GM19467 (cell line): Measurements from ENCODE around the gene TRIM42.

Source experiments
- ATAC-seq: cut with Tn5 transposase; IDR thresholded peaks from one replicate; pipeline ENCODE4 v1.9.1; 2021; ENCODE audit warnings: mild to moderate bottlenecking, moderate library complexity; ENCODE audit not compliant: unreplicated experiment

Gene TRIM42

GRCh38 chr3:140709751-140710150 is 31.9 kb downstream of the TRIM42 start:
- no peak for ATAC-seq

GRCh38 chr3:140710711-140711389 is 33.0 kb downstream of the TRIM42 start:
- no peak for ATAC-seq

DNA sequence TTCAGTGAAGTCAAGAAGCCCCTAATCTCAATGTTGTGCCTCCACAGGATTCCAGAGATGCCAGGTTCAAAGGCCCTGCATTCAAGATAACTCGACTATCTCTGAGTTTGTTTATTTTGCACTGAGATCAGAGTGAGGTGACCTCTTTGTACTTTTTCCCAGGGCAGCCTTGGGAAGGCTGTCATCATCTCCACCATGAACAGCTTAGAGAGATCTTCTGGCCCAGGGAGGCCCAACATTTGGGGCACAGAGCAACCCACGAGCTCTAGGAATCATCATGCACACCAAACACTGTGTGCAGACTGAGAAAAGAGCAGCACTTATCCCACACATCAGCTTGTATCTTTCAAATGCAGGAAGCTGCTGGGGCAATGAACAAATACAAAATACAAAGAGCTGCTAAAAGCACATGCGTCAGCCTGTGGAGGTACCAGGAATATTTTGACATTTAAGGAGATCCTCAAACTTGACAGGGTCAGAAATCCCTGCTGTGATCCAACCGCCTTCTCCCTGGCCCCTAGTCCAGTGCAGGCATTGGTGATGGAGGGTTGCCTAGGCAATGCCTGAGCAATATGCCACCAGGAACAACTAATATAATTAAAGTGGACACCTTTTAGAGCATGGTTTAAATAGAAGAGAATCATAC is 33.6 kb downstream of the TRIM42 start:
- ATAC-seq, result no peak

GRCh38 chr3:140712301-140712700 is 34.4 kb downstream of the TRIM42 start:
- no peak for ATAC-seq

GRCh38 chr3:140715035-140715434 is 37.2 kb downstream of the TRIM42 start:
- ATAC-seq, result no peak

GRCh38 chr3:140717921-140718320 is 40.1 kb downstream of the TRIM42 start:
- no peak for ATAC-seq

DNA sequence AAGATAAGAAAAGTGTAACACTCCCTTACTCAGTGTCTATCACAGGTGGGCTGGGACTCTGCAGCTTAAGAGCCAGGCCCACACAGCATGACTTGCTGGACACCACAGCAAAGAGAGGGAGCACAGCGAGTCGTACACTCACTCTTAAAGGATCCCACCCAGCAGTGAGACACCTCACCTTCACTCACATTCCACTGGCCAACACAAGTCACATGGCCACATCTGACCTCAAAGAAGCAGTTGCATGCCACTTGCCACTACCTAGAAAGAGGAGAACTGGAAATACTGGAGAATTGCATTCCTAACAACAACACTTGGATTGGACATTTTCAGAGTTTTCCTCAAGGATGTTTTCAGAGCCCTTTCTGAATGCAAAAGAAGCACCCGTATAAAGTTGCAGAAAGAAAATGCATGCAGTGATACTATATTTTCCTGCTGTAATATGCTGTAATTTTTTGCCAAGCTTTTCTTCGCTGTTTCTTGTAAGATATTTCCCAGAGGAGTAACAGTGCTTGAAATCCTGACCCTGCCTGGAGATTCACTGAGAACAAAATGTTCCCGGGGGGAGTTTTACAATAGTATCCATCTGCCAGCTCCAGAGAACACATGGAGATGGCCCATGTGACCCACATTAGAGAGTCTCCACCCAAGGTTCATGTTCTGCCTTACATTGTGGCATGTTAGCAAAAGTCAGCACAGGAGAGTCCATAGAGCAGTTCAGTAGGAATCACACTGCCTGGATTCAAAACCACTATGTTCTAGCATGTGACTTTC is 42.2 kb downstream of the TRIM42 start:
- ATAC-seq, result no peak

DNA sequence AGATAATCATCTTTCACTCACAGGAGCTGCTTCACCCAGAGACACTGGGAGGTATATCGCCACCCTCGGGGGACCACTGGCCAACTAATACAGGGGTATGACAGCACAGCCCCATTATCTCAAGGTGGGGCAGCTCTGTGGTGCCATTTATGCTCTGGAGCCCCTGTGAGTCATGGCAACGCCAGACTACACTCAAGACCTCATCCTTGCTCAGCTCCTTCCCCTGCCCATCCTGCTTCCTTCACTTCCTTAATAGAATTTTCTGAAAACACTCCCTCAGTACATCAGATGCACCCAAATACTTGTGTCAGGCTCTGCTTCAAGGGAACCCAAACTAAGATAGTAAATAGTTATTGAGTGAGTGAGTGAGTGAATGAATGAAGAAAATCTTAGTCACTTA is 45.7 kb downstream of the TRIM42 start:
- no peak for ATAC-seq

DNA sequence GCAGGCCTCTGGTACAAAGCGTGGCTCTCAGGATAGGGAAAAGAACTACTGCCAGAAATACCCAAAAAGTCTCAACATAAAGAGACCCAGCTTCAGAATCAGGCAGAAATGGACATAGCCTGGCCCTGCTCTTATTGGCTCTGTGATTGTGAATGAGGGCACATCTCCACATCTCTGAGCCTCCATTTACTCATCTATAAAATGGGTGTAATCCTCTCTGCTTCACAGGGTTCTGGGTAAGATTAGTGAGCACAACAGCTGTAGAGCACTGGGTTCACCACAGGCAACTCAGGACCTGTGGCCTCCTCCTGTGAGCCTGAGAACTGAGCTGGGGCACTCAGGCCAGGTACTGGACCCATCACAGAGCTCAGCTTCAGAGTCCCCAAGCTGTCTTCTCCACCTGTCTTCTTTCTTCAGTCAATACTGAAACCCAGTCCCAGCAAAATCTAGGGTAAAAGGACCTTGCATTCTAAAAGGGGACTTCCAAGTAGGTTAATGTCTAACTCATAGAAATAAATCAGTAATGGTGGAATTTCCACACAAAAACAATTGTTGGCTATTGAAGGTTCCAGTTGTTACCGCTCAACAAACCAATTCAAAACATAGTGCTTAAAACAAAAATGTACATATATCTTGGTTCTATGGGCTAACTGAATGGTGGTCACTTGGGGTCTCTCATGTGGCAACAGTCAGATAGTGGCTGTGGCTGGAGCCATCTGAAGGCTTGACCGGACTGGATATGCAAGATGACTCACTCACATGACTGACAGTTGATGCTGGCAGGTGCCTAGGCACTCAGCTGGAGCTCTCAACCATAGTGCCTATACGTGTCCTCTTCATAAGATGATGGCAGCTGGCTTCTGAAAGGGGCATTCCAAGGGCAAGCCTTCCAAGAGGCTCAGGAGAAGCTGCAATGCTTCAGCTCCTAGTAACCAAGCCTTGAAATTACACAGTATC is 47.3 kb downstream of the TRIM42 start:
- ATAC-seq, result peak; percentile 76

DNA sequence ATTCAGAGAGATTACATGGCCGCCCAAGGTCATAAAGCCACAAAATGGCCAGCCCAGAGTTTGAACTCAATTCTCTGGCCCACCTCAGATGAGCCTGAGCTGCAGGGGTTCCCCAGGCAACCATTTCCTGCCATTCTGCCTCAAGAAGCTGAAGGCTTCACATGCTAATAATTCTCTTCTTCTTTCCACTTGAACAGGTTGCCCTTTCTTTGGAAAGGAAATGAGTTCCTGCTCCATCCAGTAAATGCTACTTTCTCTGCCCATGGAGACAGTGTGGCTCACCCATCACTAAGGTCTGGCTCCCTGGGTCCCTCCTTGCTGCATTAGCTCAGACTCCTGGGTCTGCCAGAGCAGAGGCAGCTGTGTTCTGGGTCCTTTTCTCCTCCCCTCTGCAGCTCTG is 48.2 kb downstream of the TRIM42 start:
- no peak for ATAC-seq

DNA sequence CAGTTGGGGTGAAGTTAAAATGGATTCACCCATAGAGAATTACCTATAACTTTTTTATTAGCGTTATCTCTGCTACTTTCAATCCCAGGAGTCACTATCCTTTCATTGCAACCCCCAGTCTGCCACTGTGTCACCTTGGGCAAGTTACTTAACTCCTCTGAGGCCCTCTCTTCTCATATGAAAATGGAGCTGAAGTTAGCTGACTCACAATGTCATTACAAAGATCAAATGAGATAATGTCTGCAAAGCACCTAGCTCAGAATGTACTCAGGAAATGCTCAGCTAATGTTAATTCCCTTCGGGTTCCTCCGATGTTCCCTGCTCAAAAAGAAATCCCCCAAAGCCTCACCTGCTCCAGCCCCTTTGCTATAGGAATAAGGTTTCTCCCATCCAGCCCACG is 50.0 kb downstream of the TRIM42 start:
- ATAC-seq, result no peak

DNA sequence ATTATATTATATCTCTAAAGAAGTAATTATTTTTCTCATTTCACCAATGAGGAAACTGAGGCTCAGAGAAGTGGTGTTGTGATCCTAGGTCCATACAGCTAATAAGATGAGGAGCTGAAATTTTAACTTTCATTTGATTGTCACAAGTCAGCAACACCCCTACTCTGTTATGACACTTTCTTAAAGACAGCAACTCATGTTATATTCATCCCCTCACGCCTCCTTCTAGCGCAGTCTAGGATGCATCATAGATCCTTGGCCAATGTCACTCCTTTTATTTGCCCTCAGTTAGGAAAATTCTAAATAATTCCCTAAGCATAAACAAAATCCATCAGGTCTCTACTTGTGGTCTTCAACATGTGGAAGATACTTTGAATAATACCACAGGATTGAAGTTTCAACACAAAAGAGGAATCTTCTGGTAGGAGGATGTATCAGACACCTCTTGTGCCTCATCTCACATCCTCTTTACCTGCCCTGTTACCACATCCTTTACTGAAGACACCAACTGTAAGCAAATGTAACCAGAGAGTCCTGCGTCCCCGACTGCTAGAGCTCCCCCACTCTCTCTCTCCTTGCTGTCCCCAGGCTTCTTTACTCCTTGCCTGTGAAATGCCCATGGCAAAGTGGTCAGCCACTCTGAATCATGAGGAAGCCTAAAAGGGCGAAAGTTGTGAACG is 53.7 kb downstream of the TRIM42 start:
- peak; percentile 76 for ATAC-seq

DNA sequence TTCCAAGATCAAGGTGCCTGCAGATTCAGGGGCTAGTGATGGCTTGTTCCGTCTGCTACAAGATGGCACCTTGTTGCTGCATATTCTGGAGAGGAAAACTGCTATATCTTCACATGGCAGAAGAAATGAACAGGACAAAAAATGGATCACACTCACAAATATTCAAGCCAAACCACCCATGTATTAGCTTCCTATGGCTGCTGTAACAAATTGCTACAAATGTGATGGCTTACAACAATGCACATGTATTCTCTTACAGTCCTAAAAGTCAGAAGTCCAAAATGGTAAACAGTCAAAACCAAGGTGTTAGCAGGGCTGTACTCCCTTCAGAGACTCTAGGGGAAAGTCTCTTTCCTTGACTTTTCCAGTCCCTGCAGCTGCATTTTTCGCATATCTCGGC is 55.8 kb downstream of the TRIM42 start:
- no peak for ATAC-seq

- ATAC-seq, result no peak
These were observed 59.1 kb downstream of the TRIM42 start for GRCh38 chr3:140736863-140737460.

DNA sequence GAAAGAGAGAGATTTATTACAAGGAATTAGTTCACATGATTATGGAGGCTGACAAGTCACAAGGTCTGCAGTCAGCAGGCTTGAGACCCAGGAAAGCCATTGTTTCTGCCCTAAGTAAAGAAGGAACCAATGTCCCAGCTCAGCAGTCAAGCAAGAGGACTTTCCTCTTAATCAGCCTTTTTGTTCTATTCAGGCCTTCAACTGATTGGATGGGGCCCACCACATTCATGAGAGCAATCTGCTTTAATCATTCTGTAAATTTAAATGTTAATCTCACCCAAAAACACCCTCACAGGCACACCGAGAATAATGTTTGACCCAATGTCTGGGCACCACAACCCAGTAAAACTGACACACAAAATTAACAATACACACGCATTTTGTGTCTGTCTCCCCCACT is 64.3 kb downstream of the TRIM42 start:
- ATAC-seq, result no peak

DNA sequence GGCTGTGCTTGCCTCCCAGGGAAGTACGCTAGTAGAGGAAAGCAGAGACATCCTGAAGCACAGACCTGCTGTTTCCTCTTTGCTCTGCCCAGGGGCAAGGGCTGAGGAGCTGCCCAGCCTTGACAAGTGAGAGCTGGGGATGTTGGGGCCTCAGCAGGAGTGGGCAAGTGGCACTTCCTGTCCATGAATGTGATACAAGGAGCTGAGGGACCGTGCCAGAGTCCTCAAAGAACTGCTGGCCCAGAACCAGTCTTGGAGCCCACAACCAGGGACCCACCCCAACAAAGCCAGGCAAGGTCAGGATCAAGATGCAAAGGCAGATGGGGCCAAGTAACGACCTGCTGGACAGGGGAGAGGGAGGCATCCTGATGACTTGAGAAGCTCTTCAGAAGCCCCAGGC is 70.3 kb downstream of the TRIM42 start:
- ATAC-seq, result no peak

DNA sequence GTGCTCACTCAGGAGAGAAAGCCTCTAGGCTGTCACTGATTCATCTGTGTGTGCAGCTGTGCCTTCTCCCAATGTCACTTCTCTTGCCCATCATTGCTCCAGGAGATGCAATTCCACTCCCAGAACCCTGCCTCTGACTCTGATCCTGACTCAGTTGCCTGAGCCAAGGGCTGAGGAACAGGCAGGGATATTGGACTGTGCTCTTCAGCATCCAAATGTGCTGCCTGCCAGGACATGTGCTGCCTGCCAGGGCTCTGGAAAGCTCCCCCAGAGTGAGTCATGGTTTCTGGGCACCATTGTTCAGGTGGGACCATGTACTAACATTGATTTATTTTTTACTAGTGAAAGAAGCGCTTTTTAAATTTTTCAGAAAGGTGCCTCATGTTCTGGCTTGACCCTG is 71.0 kb downstream of the TRIM42 start:
- no peak for ATAC-seq
